HEK293 (cell line): ENCODE data around the gene ELAVL2.

Experiments
- BCL11A ChIP-seq: fragments of 450-650 bp; formaldehyde crosslinking; IDR thresholded peaks from 2 replicates; pipeline ENCODE4 v1.5.1; 2016; ENCODE audit warnings: low read depth, missing biosample characterization, missing genetic modification characterization
- HOXC10 ChIP-seq: sonication (generic); formaldehyde crosslinking; IDR thresholded peaks from 2 replicates; pipeline ENCODE4 v1.8.1; 2023; ENCODE audit warnings: mild to moderate bottlenecking, missing genetic modification reagents
- HOXD13 ChIP-seq: sonication (generic); formaldehyde crosslinking; IDR thresholded peaks from 2 replicates; pipeline ENCODE4 v1.8.0; 2022; ENCODE audit warnings: missing genetic modification reagents, borderline replicate concordance
- IKZF3 ChIP-seq: fragments of 450-650 bp; IDR thresholded peaks from 2 replicates; pipeline ENCODE4 v1.5.0; 2018; ENCODE audit warnings: missing biosample characterization, mild to moderate bottlenecking, missing genetic modification characterization, moderate library complexity
- KLF16 ChIP-seq: fragments of 450-650 bp; formaldehyde crosslinking; IDR thresholded peaks from 2 replicates; pipeline ENCODE4 v1.5.1; 2017; ENCODE audit warnings: missing biosample characterization, missing genetic modification characterization
- KLF17 ChIP-seq: fragments of 450-650 bp; formaldehyde crosslinking; IDR thresholded peaks from 2 replicates; pipeline ENCODE4 v1.5.1; 2016; ENCODE audit warnings: missing biosample characterization, missing genetic modification characterization
- REST ChIP-seq: fragments of 450-650 bp; formaldehyde crosslinking; IDR thresholded peaks from 2 replicates; pipeline ENCODE4 v1.5.1; 2016; ENCODE audit warnings: missing biosample characterization, missing genetic modification characterization
- YY1 ChIP-seq: fragments of 450-650 bp; formaldehyde crosslinking; IDR thresholded peaks from 2 replicates; pipeline ENCODE4 v1.5.1; 2018; ENCODE audit warnings: missing biosample characterization, missing genetic modification characterization
- ZIC2 ChIP-seq: fragments of 450-650 bp; formaldehyde crosslinking; IDR thresholded peaks from 2 replicates; pipeline ENCODE4 v1.5.1; 2016; ENCODE audit warnings: missing biosample characterization, missing genetic modification characterization
- ZNF146 ChIP-seq: fragments of 450-650 bp; formaldehyde crosslinking; IDR thresholded peaks from 2 replicates; pipeline ENCODE4 v1.5.1; 2016; ENCODE audit warnings: missing biosample characterization, missing genetic modification characterization
- ZNF292 ChIP-seq: fragments of 450-650 bp; formaldehyde crosslinking; IDR thresholded peaks from 2 replicates; pipeline ENCODE4 v1.5.1; 2016; ENCODE audit warnings: low read depth, missing biosample characterization, missing genetic modification characterization, borderline replicate concordance
- ZNF302 ChIP-seq: fragments of 450-650 bp; formaldehyde crosslinking; IDR thresholded peaks from 2 replicates; pipeline ENCODE4 v1.5.1; 2016; ENCODE audit warnings: missing biosample characterization, missing genetic modification characterization, low read depth
- ZNF311 ChIP-seq: fragments of 450-650 bp; formaldehyde crosslinking; IDR thresholded peaks from 2 replicates; pipeline ENCODE4 v1.5.1; 2017; ENCODE audit warnings: missing biosample characterization, missing genetic modification characterization, borderline replicate concordance
- ZNF37A ChIP-seq: fragments of 450-650 bp; IDR thresholded peaks from 2 replicates; pipeline ENCODE4 v1.5.1; 2018; ENCODE audit warnings: missing biosample characterization, missing genetic modification characterization
- ZNF426 ChIP-seq: fragments of 450-650 bp; formaldehyde crosslinking; IDR thresholded peaks from 2 replicates; pipeline ENCODE4 v1.5.1; 2017; ENCODE audit warnings: missing biosample characterization, missing genetic modification characterization, mild to moderate bottlenecking, inconsistent platforms, moderate library complexity
- ZNF449 ChIP-seq: fragments of 450-650 bp; formaldehyde crosslinking; IDR thresholded peaks from 2 replicates; pipeline ENCODE4 v1.5.1; 2017; ENCODE audit warnings: missing biosample characterization, mild to moderate bottlenecking, missing genetic modification characterization, moderate library complexity
- ZNF48 ChIP-seq: fragments of 450-650 bp; formaldehyde crosslinking; IDR thresholded peaks from 2 replicates; pipeline ENCODE4 v1.5.1; 2016; ENCODE audit warnings: missing biosample characterization, missing genetic modification characterization
- ZNF513 ChIP-seq: fragments of 450-650 bp; IDR thresholded peaks from 2 replicates; pipeline ENCODE4 v1.5.1; 2018; ENCODE audit warnings: missing biosample characterization, missing genetic modification characterization
- ZNF529 ChIP-seq: fragments of 450-650 bp; formaldehyde crosslinking; IDR thresholded peaks from 2 replicates; pipeline ENCODE4 v1.5.1; 2017; ENCODE audit warnings: missing genetic modification characterization, missing biosample characterization; ENCODE audit not compliant: insufficient replicate concordance
- ZNF560 ChIP-seq: fragments of 450-650 bp; formaldehyde crosslinking; IDR thresholded peaks from 2 replicates; pipeline ENCODE4 v1.5.1; 2017; ENCODE audit warnings: missing biosample characterization, missing genetic modification characterization, borderline replicate concordance
- ZNF610 ChIP-seq: fragments of 450-650 bp; formaldehyde crosslinking; IDR thresholded peaks from 2 replicates; pipeline ENCODE4 v1.5.1; 2016; ENCODE audit warnings: missing biosample characterization, missing genetic modification characterization, borderline replicate concordance
- ZNF660 ChIP-seq: fragments of 450-650 bp; IDR thresholded peaks from 2 replicates; pipeline ENCODE4 v1.5.1; 2018; ENCODE audit warnings: missing biosample characterization, mild to moderate bottlenecking, missing genetic modification characterization
- ZNF670 ChIP-seq: fragments of 450-650 bp; formaldehyde crosslinking; IDR thresholded peaks from 2 replicates; pipeline ENCODE4 v1.5.1; 2016; ENCODE audit warnings: missing biosample characterization, missing genetic modification characterization, low read depth
- ZNF792 ChIP-seq: fragments of 450-650 bp; formaldehyde crosslinking; IDR thresholded peaks from 2 replicates; pipeline ENCODE4 v1.5.1; 2016; ENCODE audit warnings: missing biosample characterization, missing genetic modification characterization
- ZNF830 ChIP-seq: fragments of 450-650 bp; IDR thresholded peaks from 2 replicates; pipeline ENCODE4 v1.5.0; 2018; ENCODE audit warnings: missing biosample characterization, missing genetic modification characterization, low read depth, mild to moderate bottlenecking, moderate library complexity
- ZSCAN30 ChIP-seq: fragments of 450-650 bp; IDR thresholded peaks from 2 replicates; pipeline ENCODE4 v1.5.1; 2018; ENCODE audit warnings: missing biosample characterization, mild to moderate bottlenecking, missing genetic modification characterization, moderate library complexity
- TF ChIP-seq, protein P1 (sequence below): IDR thresholded peaks from 2 replicates; pipeline ENCODE4 v1.6.1; 2011; ENCODE audit warnings: mild to moderate bottlenecking, low read depth, low read length, borderline replicate concordance
- TF ChIP-seq, protein P2 (sequence below): fragments of 450-650 bp; IDR thresholded peaks from 2 replicates; pipeline ENCODE4 v1.5.1; 2018; ENCODE audit warnings: missing biosample characterization, mild to moderate bottlenecking, missing genetic modification characterization
- TF ChIP-seq, protein P3 (sequence below): fragments of 450-650 bp; formaldehyde crosslinking; IDR thresholded peaks from 2 replicates; pipeline ENCODE4 v1.5.1; 2016; ENCODE audit warnings: missing biosample characterization, missing genetic modification characterization

The ELAVL2 gene

DNA sequence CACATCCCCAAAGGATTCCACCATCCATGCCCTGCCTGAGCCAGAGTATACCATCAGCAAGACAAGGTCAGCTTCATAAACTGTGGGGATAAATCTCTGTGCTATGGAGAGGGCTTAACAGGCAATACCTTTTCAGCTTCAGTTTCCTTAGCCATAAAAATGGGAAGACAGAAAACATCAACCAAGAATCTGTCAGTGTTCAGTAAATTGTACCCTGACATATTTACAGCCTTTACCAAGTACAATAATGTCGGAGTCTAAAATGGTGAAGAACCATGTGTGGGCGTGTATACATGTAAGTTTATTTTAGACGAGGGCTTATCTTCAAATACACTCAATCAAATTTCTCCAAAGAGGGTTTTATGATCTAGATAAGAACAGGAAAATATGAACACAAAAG is 94.7 kb downstream of the ELAVL2 start (continued):
- TF ChIP-seq, protein P1, sequence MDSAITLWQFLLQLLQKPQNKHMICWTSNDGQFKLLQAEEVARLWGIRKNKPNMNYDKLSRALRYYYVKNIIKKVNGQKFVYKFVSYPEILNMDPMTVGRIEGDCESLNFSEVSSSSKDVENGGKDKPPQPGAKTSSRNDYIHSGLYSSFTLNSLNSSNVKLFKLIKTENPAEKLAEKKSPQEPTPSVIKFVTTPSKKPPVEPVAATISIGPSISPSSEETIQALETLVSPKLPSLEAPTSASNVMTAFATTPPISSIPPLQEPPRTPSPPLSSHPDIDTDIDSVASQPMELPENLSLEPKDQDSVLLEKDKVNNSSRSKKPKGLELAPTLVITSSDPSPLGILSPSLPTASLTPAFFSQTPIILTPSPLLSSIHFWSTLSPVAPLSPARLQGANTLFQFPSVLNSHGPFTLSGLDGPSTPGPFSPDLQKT: no peak
- no peak for TF ChIP-seq HOXC10
- peak; percentile 68 for TF ChIP-seq ZSCAN30 (tag by site-specific recombination)
- TF ChIP-seq ZNF292 (tag by site-specific recombination): no peak
- TF ChIP-seq REST (tag by site-specific recombination): no peak
- TF ChIP-seq, protein P2, sequence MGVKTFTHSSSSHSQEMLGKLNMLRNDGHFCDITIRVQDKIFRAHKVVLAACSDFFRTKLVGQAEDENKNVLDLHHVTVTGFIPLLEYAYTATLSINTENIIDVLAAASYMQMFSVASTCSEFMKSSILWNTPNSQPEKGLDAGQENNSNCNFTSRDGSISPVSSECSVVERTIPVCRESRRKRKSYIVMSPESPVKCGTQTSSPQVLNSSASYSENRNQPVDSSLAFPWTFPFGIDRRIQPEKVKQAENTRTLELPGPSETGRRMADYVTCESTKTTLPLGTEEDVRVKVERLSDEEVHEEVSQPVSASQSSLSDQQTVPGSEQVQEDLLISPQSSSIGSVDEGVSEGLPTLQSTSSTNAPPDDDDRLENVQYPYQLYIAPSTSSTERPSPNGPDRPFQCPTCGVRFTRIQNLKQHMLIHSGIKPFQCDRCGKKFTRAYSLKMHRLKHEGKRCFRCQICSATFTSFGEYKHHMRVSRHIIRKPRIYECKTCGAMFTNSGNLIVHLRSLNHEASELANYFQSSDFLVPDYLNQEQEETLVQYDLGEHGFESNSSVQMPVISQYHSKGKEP (tag by site-specific recombination): 0 out of 2 replicates have a peak, but pooled peaks have one; percentile 37
- TF ChIP-seq ZNF670: no peak
- no peak for TF ChIP-seq ZNF560 (tag by site-specific recombination)
- TF ChIP-seq ZNF513 (tag by site-specific recombination): no peak
- TF ChIP-seq BCL11A: no peak; the same call in 1 of the 2 replicates
- no peak for TF ChIP-seq ZNF830 (tag by site-specific recombination)
- TF ChIP-seq, protein P3, sequence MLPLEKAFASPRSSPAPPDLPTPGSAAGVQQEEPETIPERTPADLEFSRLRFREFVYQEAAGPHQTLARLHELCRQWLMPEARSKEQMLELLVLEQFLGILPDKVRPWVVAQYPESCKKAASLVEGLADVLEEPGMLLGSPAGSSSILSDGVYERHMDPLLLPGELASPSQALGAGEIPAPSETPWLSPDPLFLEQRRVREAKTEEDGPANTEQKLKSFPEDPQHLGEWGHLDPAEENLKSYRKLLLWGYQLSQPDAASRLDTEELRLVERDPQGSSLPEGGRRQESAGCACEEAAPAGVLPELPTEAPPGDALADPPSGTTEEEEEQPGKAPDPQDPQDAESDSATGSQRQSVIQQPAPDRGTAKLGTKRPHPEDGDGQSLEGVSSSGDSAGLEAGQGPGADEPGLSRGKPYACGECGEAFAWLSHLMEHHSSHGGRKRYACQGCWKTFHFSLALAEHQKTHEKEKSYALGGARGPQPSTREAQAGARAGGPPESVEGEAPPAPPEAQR (tag by site-specific recombination): no peak
- TF ChIP-seq ZNF792 (tag by site-specific recombination): 0 out of 2 replicates have a peak, but pooled peaks have one; percentile 42
- TF ChIP-seq ZNF37A (tag by site-specific recombination): no peak
- no peak for TF ChIP-seq ZNF610
- TF ChIP-seq YY1: 0 out of 2 replicates have a peak, but pooled peaks have one; percentile 25
- no peak for TF ChIP-seq ZIC2 (tag by site-specific recombination)
- TF ChIP-seq KLF16 (tag by site-specific recombination): no peak
- no peak for TF ChIP-seq HOXD13
- TF ChIP-seq ZNF660: no peak
- 0 out of 2 replicates have a peak, but pooled peaks have one; percentile 18 for TF ChIP-seq IKZF3 (tag by site-specific recombination)
- no peak for TF ChIP-seq ZNF449
- no peak for TF ChIP-seq ZNF311 (tag by site-specific recombination)
- no peak for TF ChIP-seq ZNF146 (tag by site-specific recombination)
- no peak for TF ChIP-seq ZNF48 (tag by site-specific recombination)
- TF ChIP-seq ZNF302 (tag by site-specific recombination): no peak
- no peak for TF ChIP-seq ZNF426 (tag by site-specific recombination)
- TF ChIP-seq ZNF529 (tag by site-specific recombination): no peak
- no peak for TF ChIP-seq KLF17 (tag by site-specific recombination)
